Gastroesophageal sphincter (tissue), 3 donors: Measurements from ENCODE around the gene GCK.

Experiments
- EP300 ChIP-seq: sonication (generic); formaldehyde crosslinking; IDR thresholded peaks from one replicate; pipeline ENCODE4 v1.6.1; 2017; ENCODE audit warnings: antibody characterized with exemption, mild to moderate bottlenecking
- POLR2AphosphoS5 ChIP-seq: sonication (generic); formaldehyde crosslinking; IDR thresholded peaks from one replicate; pipeline ENCODE4 v1.6.1; 2017; ENCODE audit warnings: antibody characterized with exemption
- TF ChIP-seq, protein P1 (sequence below), 4 experiments: fragments of 200-600 bp in 2 of 4; fragments of 450-650 bp in 2 of 4; sonication (generic) in 1 of 4; IDR thresholded peaks; one replicate each; pipeline ENCODE4 v1.5.1; 2017 to 2019; ENCODE audit warnings: antibody characterized with exemption in 4 of 4, mild to moderate bottlenecking in 2 of 4, moderate library complexity in 2 of 4

DNA sequence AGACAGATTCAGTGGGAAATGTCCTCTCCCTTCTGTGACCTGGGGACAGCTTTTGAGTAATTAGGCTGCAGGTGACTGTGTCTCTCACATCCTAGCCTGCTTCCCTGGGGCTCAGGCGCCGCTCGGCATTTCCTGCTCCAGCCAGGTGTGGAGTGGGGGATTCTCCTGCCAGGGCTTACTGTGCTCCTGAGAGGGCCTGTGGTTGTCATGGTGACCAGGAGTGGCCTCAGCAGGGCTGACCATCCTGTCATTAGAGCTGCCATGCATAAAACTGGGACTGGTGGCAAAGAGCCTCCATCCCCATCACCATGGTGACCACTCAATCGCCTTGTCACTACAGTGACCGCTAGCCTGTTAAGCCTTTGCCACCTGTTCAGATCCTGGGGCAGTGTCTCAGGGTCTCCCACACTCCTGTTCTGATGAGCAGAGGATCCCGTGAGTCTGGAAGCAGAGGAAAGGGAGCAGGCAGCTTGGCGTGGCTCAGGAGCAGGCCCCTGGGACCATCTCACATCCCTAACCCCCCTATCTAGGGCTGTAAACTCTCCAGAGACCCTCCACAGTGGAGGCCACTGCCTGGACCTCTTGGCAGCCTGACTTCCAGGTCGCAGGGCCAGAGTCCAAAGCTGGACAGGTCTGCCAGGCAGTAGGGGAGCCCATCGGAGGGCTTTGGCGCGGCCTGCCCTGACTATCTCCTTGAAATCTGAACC is at the start of gene GCK:
- no peak for TF ChIP-seq POLR2AphosphoS5
- TF ChIP-seq EP300: no peak
- TF ChIP-seq, protein P1, sequence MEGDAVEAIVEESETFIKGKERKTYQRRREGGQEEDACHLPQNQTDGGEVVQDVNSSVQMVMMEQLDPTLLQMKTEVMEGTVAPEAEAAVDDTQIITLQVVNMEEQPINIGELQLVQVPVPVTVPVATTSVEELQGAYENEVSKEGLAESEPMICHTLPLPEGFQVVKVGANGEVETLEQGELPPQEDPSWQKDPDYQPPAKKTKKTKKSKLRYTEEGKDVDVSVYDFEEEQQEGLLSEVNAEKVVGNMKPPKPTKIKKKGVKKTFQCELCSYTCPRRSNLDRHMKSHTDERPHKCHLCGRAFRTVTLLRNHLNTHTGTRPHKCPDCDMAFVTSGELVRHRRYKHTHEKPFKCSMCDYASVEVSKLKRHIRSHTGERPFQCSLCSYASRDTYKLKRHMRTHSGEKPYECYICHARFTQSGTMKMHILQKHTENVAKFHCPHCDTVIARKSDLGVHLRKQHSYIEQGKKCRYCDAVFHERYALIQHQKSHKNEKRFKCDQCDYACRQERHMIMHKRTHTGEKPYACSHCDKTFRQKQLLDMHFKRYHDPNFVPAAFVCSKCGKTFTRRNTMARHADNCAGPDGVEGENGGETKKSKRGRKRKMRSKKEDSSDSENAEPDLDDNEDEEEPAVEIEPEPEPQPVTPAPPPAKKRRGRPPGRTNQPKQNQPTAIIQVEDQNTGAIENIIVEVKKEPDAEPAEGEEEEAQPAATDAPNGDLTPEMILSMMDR (IDR thresholded peaks at IDR 0.05): no peak
